ENCODE data around the gene DCHS1. TPM values are rescaled to one million over a fixed set of nuclear protein-coding genes. Genes with fewer than 3 reads are reported as not detected.

DCHS1 gene
- total and polyA plus RNA-seq, 5 experiments from 2014 or later, result 2.2 to 14.9 (median 6.1) TPM

- Mint-ChIP-seq H3K4me1 (peaks cover 0 to 13% (median 10%) of the 10 kb centered on the region in 4 donors), H3K9me3 (no peaks in the 10 kb centered on the region), H3K4me3 (no peak overlapping the region), H3K27ac (peak overlapping the region in 1 of 10 donors; percentile 28), H3K27me3 (no peaks in the 10 kb centered on the region), H3K36me3 (peaks cover 0 to 13% (median 10%) of the 10 kb centered on the region in 3 donors)
- no peak for ATAC-seq
- POLR2A ChIA-PET, result no interaction called here
- DNase-seq, result no peak
These were observed 80.5 kb downstream of the DCHS1 start for GRCh38 chr11:6574816-6575715.

- peaks cover 0 to 11% (median 8%) of the 10 kb centered on the region in 3 donors for H3K36me3 Mint-ChIP-seq
- H3K9me3 Mint-ChIP-seq, result no peaks in the 10 kb centered on the region
- POLR2A ChIA-PET, result no interaction called here
- no peak overlapping the region for H3K4me3 Mint-ChIP-seq
- H3K27ac Mint-ChIP-seq, result no peak overlapping the region
- H3K4me1 Mint-ChIP-seq, result peaks cover 0 to 16% (median 9%) of the 10 kb centered on the region in 4 donors
- no peak for ATAC-seq
- H3K27me3 Mint-ChIP-seq, result no peaks in the 10 kb centered on the region
- DNase-seq, result no peak
These were observed 83.4 kb downstream of the DCHS1 start for GRCh38 chr11:6572215-6572614.

- Mint-ChIP-seq H3K9me3 (no peaks in the 10 kb centered on the region), H3K27ac (no peak overlapping the region), H3K27me3 (no peaks in the 10 kb centered on the region), H3K4me3 (no peak overlapping the region), H3K36me3 (peaks cover 0 to 15% (median 8%) of the 10 kb centered on the region in 3 donors), H3K4me1 (peaks cover 0 to 11% (median 4%) of the 10 kb centered on the region in 4 donors)
- POLR2A ChIA-PET, result no interaction called here
- DNase-seq (no peak), ATAC-seq (no peak)
These were observed 84.1 kb downstream of the DCHS1 start for GRCh38 chr11:6571434-6572008.

Other genes with a start within 250 kb of the DCHS1 start
- gene APBB1, start 236.7 kb downstream of the DCHS1 start, total RNA-seq, result 100 to 1,000 TPM; 135 to 141 TPM
- gene APBB1, start 236.7 kb downstream of the DCHS1 start, polyA plus RNA-seq, result 100 to 1,000 TPM; 115 to 196 (median 146) TPM
- gene HPX, start 214.8 kb downstream of the DCHS1 start, total RNA-seq, result 1 to 10 TPM; 1.6 to 1.7 TPM
- not detected for gene HPX, start 214.8 kb downstream of the DCHS1 start, polyA plus RNA-seq
- 10 to 100 TPM; 20.7 to 25.9 TPM for gene TRIM3, start 181.9 kb downstream of the DCHS1 start, total RNA-seq
- 1 to 10 TPM; 1.2 to 2.4 (median 1.8) TPM for gene TRIM3, start 181.9 kb downstream of the DCHS1 start, polyA plus RNA-seq
- gene ARFIP2, start 174.5 kb downstream of the DCHS1 start, total RNA-seq, result 10 to 100 TPM; 54.6 to 56.1 TPM
- 10 to 100 TPM; 31.1 to 43.8 (median 38.3) TPM for gene ARFIP2, start 174.5 kb downstream of the DCHS1 start, polyA plus RNA-seq
- 10 to 100 TPM; 69.2 to 71.5 TPM for gene TIMM10B, start 174.3 kb downstream of the DCHS1 start, total RNA-seq
- gene TIMM10B, start 174.3 kb downstream of the DCHS1 start, polyA plus RNA-seq, result 10 to 100 TPM; 30.5 to 42.7 (median 30.9) TPM
- gene DNHD1, start 158.5 kb downstream of the DCHS1 start, total RNA-seq, result 10 to 100 TPM; 62.4 to 62.8 TPM
- 1 to 10 TPM; 1.0 to 1.9 (median 1.1) TPM for gene DNHD1, start 158.5 kb downstream of the DCHS1 start, polyA plus RNA-seq
- 10 to 100 TPM; 35.3 to 35.7 TPM for gene RRP8, start 52.2 kb downstream of the DCHS1 start, total RNA-seq
- 10 to 100 TPM; 17.8 to 25.9 (median 20.9) TPM for gene RRP8, start 52.2 kb downstream of the DCHS1 start, polyA plus RNA-seq
- gene ILK, start 52.0 kb downstream of the DCHS1 start, total RNA-seq, result 10 to 100 TPM; 88.5 to 93.5 TPM
- 10 to 100 TPM; 63.7 to 72.5 (median 68.5) TPM for gene ILK, start 52.0 kb downstream of the DCHS1 start, polyA plus RNA-seq
- 100 to 1,000 TPM; 107 to 116 TPM for gene TAF10, start 43.6 kb downstream of the DCHS1 start, total RNA-seq
- gene TAF10, start 43.6 kb downstream of the DCHS1 start, polyA plus RNA-seq, result 100 to 1,000 TPM; 247 to 332 (median 249) TPM
- gene TPP1, start 36.4 kb downstream of the DCHS1 start, total RNA-seq, result 100 to 1,000 TPM; 130 TPM
- gene TPP1, start 36.4 kb downstream of the DCHS1 start, polyA plus RNA-seq, result 100 to 1,000 TPM in 1 of 3 donors, 10 to 100 TPM in 2; 84.8 to 107 (median 85.1) TPM
- 10 to 100 TPM; 27.5 to 30.1 TPM for gene MRPL17, start 27.5 kb upstream of the DCHS1 start, total RNA-seq
- gene MRPL17, start 27.5 kb upstream of the DCHS1 start, polyA plus RNA-seq, result 10 to 100 TPM; 16.2 to 23.6 (median 16.5) TPM
- not detected for gene OR2AG2, start 116.2 kb upstream of the DCHS1 start, total RNA-seq
- gene OR2AG2, start 116.2 kb upstream of the DCHS1 start, polyA plus RNA-seq, result not detected
- not detected for gene OR2AG1, start 127.2 kb upstream of the DCHS1 start, total RNA-seq
- gene OR2AG1, start 127.2 kb upstream of the DCHS1 start, polyA plus RNA-seq, result not detected
- gene OR6A2, start 143.9 kb upstream of the DCHS1 start, total RNA-seq, result not detected
- gene OR6A2, start 143.9 kb upstream of the DCHS1 start, polyA plus RNA-seq, result not detected
- gene OR10A5, start 189.9 kb upstream of the DCHS1 start, total RNA-seq, result not detected
- not detected for gene OR10A5, start 189.9 kb upstream of the DCHS1 start, polyA plus RNA-seq
- not detected for gene OR10A2, start 207.2 kb upstream of the DCHS1 start, total RNA-seq
- gene OR10A2, start 207.2 kb upstream of the DCHS1 start, polyA plus RNA-seq, result not detected
- not detected for gene OR10A4, start 220.8 kb upstream of the DCHS1 start, total RNA-seq
- gene OR10A4, start 220.8 kb upstream of the DCHS1 start, polyA plus RNA-seq, result not detected
- not detected for gene OR2D2, start 236.7 kb upstream of the DCHS1 start, total RNA-seq
- not detected for gene OR2D2, start 236.7 kb upstream of the DCHS1 start, polyA plus RNA-seq